ENCODE data around the gene TCAP. TPM values are rescaled to one million over a fixed set of nuclear protein-coding genes. Genes with fewer than 3 reads are reported as not detected.

TCAP gene
- 0.74 and 2.1 TPM in 2 replicates for total RNA-seq (2014; rRNA removed; shearing (Covaris generic))
- polyA plus RNA-seq (2016; fragmentation: Nextera tagmentation; extraction: Ambion mirVana), result 0.61 and 0.80 TPM in 2 replicates
- long read RNA-seq, result 0 reads

DNA sequence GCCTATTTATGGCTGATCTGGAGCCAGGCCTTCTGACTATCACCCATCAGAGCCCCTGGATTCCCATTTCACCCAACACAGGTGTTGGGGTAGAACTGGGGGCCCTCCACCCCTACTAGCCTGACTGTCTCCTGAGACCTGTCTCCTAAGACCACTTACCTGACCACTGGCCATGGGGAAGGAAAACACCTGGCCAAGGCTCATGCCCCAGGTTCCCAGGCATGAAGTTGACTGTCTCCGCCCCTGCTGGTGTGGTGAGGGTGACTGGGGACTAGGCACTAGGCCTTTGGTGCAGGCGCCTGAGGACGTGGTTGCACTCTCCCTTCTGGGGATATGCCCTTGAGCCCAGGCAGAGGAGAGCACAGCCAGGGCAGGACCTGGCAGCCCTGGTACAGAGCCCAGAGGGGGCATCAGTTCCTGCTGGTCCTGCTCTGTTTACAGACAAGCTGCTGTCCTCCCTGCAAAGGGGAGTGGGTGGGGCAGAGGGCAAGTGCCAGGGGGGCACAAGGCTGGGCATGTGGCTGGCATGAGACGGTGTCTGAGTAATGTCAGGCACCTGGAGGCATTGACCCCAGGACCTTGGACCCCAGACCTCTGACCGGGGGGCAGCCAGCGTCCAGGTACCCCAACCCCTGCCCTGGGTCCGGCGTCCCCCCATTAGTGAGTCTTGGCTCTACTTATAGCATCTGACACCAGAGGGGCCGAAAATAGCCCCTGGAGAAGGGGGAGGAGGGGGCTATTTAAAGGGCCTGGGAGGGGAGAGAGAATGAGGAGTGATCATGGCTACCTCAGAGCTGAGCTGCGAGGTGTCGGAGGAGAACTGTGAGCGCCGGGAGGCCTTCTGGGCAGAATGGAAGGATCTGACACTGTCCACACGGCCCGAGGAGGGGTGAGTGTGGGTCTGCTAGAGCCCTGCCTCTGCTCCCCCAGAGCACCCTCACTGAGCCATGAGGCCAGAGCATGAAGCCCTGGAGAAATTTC lies at the start of gene TCAP:
TSS of gene TCAP (plus strand) at position 769 of the 981 bp plus-strand sequence. CDS start at position 780, 11 bp downstream.
- TF ChIP-seq EZH2phosphoT487 (IDR thresholded peaks at IDR 0.05; ENCODE audit: unreplicated experiment) (no peak), EZH2 (IDR thresholded peaks at IDR 0.05; ENCODE audit: low read depth, unreplicated experiment) (no peak), STAT1 (IDR thresholded peaks at IDR 0.05; ENCODE audit: unreplicated experiment) (no peak), ETS1 (IDR thresholded peaks at IDR 0.05) (no peak), ZNF462 (CRISPR knock-in tag; IDR thresholded peaks at IDR 0.05) (no peak), NANOG (IDR thresholded peaks at IDR 0.05; ENCODE audit: borderline replicate concordance) (no peak), JUNB (IDR thresholded peaks at IDR 0.05; ENCODE audit: unreplicated experiment) (no peak), POLR2AphosphoS5 (IDR thresholded peaks at IDR 0.05; ENCODE audit: low read depth) (no peak), ZNF114 (CRISPR knock-in tag; IDR thresholded peaks at IDR 0.05) (no peak), CREB1 (CRISPR knock-in tag; IDR thresholded peaks at IDR 0.05; ENCODE audit: low read depth) (no peak), CTCF (conservative IDR thresholded peaks at IDR 0.05; ENCODE audit: low read depth in 2 of 2) (no peak)
- TF ChIP-seq, protein P1, sequence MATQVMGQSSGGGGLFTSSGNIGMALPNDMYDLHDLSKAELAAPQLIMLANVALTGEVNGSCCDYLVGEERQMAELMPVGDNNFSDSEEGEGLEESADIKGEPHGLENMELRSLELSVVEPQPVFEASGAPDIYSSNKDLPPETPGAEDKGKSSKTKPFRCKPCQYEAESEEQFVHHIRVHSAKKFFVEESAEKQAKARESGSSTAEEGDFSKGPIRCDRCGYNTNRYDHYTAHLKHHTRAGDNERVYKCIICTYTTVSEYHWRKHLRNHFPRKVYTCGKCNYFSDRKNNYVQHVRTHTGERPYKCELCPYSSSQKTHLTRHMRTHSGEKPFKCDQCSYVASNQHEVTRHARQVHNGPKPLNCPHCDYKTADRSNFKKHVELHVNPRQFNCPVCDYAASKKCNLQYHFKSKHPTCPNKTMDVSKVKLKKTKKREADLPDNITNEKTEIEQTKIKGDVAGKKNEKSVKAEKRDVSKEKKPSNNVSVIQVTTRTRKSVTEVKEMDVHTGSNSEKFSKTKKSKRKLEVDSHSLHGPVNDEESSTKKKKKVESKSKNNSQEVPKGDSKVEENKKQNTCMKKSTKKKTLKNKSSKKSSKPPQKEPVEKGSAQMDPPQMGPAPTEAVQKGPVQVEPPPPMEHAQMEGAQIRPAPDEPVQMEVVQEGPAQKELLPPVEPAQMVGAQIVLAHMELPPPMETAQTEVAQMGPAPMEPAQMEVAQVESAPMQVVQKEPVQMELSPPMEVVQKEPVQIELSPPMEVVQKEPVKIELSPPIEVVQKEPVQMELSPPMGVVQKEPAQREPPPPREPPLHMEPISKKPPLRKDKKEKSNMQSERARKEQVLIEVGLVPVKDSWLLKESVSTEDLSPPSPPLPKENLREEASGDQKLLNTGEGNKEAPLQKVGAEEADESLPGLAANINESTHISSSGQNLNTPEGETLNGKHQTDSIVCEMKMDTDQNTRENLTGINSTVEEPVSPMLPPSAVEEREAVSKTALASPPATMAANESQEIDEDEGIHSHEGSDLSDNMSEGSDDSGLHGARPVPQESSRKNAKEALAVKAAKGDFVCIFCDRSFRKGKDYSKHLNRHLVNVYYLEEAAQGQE (IDR thresholded peaks at IDR 0.05; ENCODE audit: unreplicated experiment), result no peak
- H3K4me1 ChIP-seq (ENCODE audit: insufficient read depth), result peaks cover 46% of the 10 kb centered on the region
- Mint-ChIP-seq H3K27me3 (ENCODE audit: insufficient read depth, low read depth, poor library complexity) (peaks cover 22% of the 10 kb centered on the region), H3K9me3 (no peaks in the 10 kb centered on the region; the same call in 2 of the 3 replicates), H3K4me1 (peaks cover 47% of the 10 kb centered on the region), H3K27ac (peak within 1 kb of the TSS; percentile 50), H3K4me3 (peak within 1 kb of the TSS; percentile 59), H3K36me3 (ENCODE audit: low read depth) (peaks cover 14% of the 10 kb centered on the region; the same call in 2 of the 3 replicates)
- ATAC-seq, result no peak
- H2AFZ ChIP-seq, result no peak within 1 kb of the TSS
- H3K79me2 ChIP-seq (replicated peaks; ENCODE audit: insufficient read depth), result no peaks in the 10 kb centered on the region
- peaks cover 3% of the 10 kb centered on the region for H3F3A ChIP-seq (replicated peaks; ENCODE audit: low read depth)
- no peaks in the 10 kb centered on the region for H3K9me2 ChIP-seq (ENCODE audit: insufficient read depth)
- H3K27ac ChIP-seq (ENCODE audit: low read depth), result no peak within 1 kb of the TSS
- H4K20me1 ChIP-seq (replicated peaks; ENCODE audit: insufficient read depth), result no peaks in the 10 kb centered on the region; the same call in 1 of the 2 replicates
- peaks cover 41% of the 10 kb centered on the region for H3K27me3 ChIP-seq (ENCODE audit: insufficient read depth)
- no peaks in the 10 kb centered on the region for H3K36me3 ChIP-seq (ENCODE audit: insufficient read depth)
- DNase-seq (ENCODE audit: low spot score), result peak; percentile 27
- peak within 1 kb of the TSS; percentile 70 for H3K4me2 ChIP-seq
- H3K4me3 ChIP-seq, result peak within 1 kb of the TSS; percentile 51; the same call in 1 of the 2 replicates
